Neural cell (in vitro differentiated cells): Measurements from ENCODE around the gene POU4F2.

Source experiments
- CTCF ChIP-seq: fragments of 450-650 bp; IDR thresholded peaks from 2 replicates; pipeline ENCODE4 v1.5.1; 2014; ENCODE audit warnings: antibody characterized with exemption, mild to moderate bottlenecking, moderate library complexity; ENCODE audit not compliant: poor library complexity, severe bottlenecking
- EP300 ChIP-seq: fragments of 450-650 bp; conservative IDR thresholded peaks from 2 replicates; pipeline ENCODE4 v1.6.1; 2014; ENCODE audit warnings: antibody characterized with exemption, mild to moderate bottlenecking, moderate library complexity; ENCODE audit not compliant: poor library complexity, severe bottlenecking
- EZH2 ChIP-seq: fragments of 200-600, 300-800 bp; shearing (Covaris generic), sonication (generic); IDR thresholded peaks from 2 replicates; pipeline ENCODE4 v1.6.1; 2014; ENCODE audit warnings: antibody characterized with exemption, low read length, borderline replicate concordance, mild to moderate bottlenecking; ENCODE audit not compliant: insufficient read depth, poor library complexity, severe bottlenecking
- POLR2AphosphoS5 ChIP-seq: IDR thresholded peaks from 2 replicates; pipeline ENCODE4 v1.6.1; 2012
- TAF1 ChIP-seq: IDR thresholded peaks from 2 replicates; pipeline ENCODE4 v1.6.1; 2012; ENCODE audit warnings: low read depth
- TF ChIP-seq, protein P1 (sequence below): IDR thresholded peaks from 2 replicates; pipeline ENCODE4 v1.6.1; 2012; ENCODE audit warnings: borderline replicate concordance

DNA sequence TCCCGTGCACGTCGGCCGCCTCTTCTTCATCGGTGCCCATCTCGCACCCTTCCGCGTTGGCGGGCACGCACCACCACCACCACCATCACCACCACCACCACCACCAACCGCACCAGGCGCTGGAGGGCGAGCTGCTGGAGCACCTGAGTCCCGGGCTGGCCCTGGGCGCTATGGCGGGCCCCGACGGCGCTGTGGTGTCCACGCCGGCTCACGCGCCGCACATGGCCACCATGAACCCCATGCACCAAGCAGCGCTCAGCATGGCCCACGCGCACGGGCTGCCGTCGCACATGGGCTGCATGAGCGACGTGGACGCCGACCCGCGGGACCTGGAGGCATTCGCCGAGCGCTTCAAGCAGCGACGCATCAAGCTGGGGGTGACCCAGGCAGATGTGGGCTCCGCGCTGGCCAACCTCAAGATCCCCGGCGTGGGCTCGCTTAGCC, 1.4 kb downstream of the POU4F2 start:
- no peak for TF ChIP-seq CTCF
- no peak for TF ChIP-seq TAF1
- TF ChIP-seq POLR2AphosphoS5, result no peak
- TF ChIP-seq EZH2, result peak; percentile 12
- no peak for TF ChIP-seq EP300
- TF ChIP-seq, protein P1, sequence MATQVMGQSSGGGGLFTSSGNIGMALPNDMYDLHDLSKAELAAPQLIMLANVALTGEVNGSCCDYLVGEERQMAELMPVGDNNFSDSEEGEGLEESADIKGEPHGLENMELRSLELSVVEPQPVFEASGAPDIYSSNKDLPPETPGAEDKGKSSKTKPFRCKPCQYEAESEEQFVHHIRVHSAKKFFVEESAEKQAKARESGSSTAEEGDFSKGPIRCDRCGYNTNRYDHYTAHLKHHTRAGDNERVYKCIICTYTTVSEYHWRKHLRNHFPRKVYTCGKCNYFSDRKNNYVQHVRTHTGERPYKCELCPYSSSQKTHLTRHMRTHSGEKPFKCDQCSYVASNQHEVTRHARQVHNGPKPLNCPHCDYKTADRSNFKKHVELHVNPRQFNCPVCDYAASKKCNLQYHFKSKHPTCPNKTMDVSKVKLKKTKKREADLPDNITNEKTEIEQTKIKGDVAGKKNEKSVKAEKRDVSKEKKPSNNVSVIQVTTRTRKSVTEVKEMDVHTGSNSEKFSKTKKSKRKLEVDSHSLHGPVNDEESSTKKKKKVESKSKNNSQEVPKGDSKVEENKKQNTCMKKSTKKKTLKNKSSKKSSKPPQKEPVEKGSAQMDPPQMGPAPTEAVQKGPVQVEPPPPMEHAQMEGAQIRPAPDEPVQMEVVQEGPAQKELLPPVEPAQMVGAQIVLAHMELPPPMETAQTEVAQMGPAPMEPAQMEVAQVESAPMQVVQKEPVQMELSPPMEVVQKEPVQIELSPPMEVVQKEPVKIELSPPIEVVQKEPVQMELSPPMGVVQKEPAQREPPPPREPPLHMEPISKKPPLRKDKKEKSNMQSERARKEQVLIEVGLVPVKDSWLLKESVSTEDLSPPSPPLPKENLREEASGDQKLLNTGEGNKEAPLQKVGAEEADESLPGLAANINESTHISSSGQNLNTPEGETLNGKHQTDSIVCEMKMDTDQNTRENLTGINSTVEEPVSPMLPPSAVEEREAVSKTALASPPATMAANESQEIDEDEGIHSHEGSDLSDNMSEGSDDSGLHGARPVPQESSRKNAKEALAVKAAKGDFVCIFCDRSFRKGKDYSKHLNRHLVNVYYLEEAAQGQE, result no peak
